Measurements from ENCODE around the gene GREB1. TPM values are rescaled to one million over a fixed set of nuclear protein-coding genes. Genes with fewer than 3 reads are reported as not detected.

Gene GREB1
- total and polyA plus RNA-seq, 8 donors, result 3.5 to 16.1 (median 5.9) TPM

DNA sequence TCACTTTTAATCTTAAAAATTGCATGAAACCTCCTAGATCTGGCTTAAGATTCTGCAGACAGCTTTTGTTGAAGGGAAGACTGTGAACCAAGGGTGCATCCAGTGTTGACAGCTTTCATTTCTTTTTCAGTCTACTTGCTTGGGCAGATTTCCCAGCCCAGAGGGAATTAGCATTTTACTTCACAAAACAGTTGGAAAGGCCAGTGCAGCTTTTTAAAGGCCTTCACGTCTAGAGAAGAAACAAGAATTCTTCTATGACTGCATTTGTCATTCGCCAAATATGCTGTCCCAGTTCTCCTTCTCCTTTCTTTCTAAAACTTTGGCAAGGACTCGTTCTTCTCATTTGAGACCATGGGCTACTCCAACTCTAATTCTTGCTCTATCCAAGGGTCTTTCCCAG, 118.7 kb downstream of the GREB1 start:
- H3K4me1 ChIP-seq, result no peaks in the 10 kb centered on the region
- H3K36me3 ChIP-seq, result no peaks in the 10 kb centered on the region
- TF ChIP-seq, protein P1, sequence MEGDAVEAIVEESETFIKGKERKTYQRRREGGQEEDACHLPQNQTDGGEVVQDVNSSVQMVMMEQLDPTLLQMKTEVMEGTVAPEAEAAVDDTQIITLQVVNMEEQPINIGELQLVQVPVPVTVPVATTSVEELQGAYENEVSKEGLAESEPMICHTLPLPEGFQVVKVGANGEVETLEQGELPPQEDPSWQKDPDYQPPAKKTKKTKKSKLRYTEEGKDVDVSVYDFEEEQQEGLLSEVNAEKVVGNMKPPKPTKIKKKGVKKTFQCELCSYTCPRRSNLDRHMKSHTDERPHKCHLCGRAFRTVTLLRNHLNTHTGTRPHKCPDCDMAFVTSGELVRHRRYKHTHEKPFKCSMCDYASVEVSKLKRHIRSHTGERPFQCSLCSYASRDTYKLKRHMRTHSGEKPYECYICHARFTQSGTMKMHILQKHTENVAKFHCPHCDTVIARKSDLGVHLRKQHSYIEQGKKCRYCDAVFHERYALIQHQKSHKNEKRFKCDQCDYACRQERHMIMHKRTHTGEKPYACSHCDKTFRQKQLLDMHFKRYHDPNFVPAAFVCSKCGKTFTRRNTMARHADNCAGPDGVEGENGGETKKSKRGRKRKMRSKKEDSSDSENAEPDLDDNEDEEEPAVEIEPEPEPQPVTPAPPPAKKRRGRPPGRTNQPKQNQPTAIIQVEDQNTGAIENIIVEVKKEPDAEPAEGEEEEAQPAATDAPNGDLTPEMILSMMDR (IDR thresholded peaks at IDR 0.05), result no peak
- H3K27ac ChIP-seq, result no peak overlapping the region
- no peaks in the 10 kb centered on the region for H3K27me3 ChIP-seq
- FAIRE-seq, result no peak
- intact Hi-C loops (cut with DNase I), result no loop called here
- DNase-seq, result no peak
- 65 to 66% methylated on average over 3 of the region's 3 CpGs for WGBS, 2 donors
- no peaks in the 10 kb centered on the region for H3K9me3 ChIP-seq
- ATAC-seq, result no peak
- no peak overlapping the region for H3K4me3 ChIP-seq

DNA sequence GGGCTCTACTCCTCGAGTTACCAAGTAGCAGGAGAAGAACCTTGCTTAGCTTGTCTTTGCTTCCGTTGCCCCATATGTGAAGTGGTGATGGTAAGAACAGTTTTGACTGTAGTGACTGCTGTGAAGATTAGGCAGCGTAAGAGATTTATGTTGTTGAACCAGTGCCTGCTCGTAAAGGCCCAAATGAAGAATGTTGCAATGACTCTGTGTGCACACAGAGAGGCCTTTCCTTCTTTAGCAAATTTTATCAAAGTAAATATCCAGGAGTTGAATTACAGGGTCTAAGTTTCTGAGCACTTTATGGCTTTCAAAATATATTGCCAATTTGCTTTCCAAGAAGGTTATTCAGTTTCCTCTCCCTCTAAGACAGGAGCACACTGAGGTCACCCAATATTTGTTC, 121.7 kb downstream of the GREB1 start:
- FAIRE-seq, result no peak

DNA sequence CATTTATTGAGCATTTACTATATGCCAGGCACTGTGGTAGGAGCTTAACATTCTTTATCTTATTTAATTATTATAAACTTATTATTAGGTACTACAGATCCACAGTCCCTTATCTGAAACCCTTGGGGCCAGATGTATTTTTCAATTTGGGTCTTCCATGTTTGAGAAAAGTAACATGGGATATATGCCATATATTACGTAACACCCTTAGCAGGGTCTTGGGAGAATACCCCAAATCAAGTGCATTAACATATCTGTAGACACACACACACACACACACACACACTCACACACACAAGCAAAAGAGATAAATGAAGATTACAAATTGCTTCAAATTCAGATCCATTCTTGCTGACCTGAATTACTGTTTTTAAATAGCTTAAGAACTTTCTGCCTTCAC, 122.4 kb downstream of the GREB1 start:
- no peaks in the 10 kb centered on the region for H3K9me3 ChIP-seq
- no peak overlapping the region for H3K4me3 ChIP-seq
- TF ChIP-seq, protein P1 (IDR thresholded peaks at IDR 0.05), result no peak
- no peaks in the 10 kb centered on the region for H3K36me3 ChIP-seq
- intact Hi-C loops (cut with DNase I), result no loop called here
- H3K4me1 ChIP-seq, result no peaks in the 10 kb centered on the region
- FAIRE-seq, result no peak
- H3K27me3 ChIP-seq, result no peaks in the 10 kb centered on the region
- ATAC-seq, result no peak
- H3K27ac ChIP-seq, result no peak overlapping the region
- DNase-seq, result no peak
- 92 to 94% methylated on average over 1 of the region's 1 CpG for WGBS, 2 donors

More for the DNA sequence above, 121.7 kb downstream of the GREB1 start:
- Histone ChIP-seq H3K4me1 (no peaks in the 10 kb centered on the region), H3K27me3 (no peaks in the 10 kb centered on the region), H3K36me3 (no peaks in the 10 kb centered on the region), H3K4me3 (no peak overlapping the region), H3K9me3 (no peaks in the 10 kb centered on the region), H3K27ac (no peak overlapping the region)
- DNase-seq (no peak), ATAC-seq (no peak)
- WGBS, 2 donors, result 77 to 82% methylated on average over 4 of the region's 4 CpGs
- TF ChIP-seq, protein P1 (IDR thresholded peaks at IDR 0.05), result no peak
- intact Hi-C loops (cut with DNase I), result no loop called here

DNA sequence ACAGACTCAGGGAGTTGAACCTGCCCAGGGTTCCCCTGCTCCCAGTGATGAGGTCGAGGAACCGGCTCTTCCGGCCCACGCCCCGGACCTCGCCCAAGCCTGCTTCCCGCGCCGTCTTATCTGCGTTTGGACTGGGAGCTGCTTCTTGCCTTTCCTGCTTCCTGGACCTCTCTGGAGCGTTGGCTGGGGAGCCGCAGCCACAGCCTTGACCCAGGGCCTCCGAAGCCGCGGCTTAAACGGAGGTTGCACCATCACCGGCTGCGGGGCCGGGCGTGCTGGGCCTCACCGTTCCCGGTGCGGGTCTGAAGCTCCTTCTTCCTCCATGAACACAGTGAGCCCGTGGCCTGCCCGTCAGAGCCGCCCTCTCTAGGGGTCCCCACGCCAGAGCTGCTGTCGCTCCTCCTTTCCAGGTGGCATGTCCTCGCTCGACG, 122.8 kb downstream of the GREB1 start:
- intact Hi-C loops (cut with DNase I), result no loop called here
- no peak overlapping the region for H3K4me3 ChIP-seq
- ATAC-seq (no peak), DNase-seq (no peak), FAIRE-seq (no peak)
- no peaks in the 10 kb centered on the region for H3K27me3 ChIP-seq
- TF ChIP-seq, protein P1 (IDR thresholded peaks at IDR 0.05), result no peak
- H3K27ac ChIP-seq, result no peak overlapping the region
- H3K4me1 ChIP-seq, result no peaks in the 10 kb centered on the region
- no peaks in the 10 kb centered on the region for H3K36me3 ChIP-seq
- 61 to 71% methylated on average over 31 of the region's 31 CpGs for WGBS, 2 donors
- no peaks in the 10 kb centered on the region for H3K9me3 ChIP-seq

DNA sequence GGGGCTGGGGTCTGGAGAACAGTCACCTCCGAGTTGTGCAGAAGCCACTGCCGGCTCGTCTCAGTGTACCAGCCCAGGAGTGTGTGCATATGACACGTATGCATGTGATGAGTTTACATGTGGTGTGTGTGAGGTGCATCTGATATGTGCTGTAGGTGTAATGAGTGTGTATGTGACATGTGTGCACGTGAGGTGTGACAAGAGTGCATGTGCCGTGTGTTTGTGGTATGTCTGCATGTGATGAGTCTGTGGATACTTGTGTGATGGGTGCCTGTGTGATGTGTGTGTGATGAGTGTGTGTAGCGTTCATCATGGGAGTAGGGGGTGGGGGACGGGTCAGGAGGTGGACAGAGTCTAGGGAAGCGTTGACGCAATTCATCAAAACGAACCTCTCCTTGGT, 123.3 kb downstream of the GREB1 start:
- H3K9me3 ChIP-seq, result no peaks in the 10 kb centered on the region
- no peaks in the 10 kb centered on the region for H3K36me3 ChIP-seq
- ATAC-seq, result no peak
- H3K4me1 ChIP-seq, result no peaks in the 10 kb centered on the region
- TF ChIP-seq, protein P1 (IDR thresholded peaks at IDR 0.05), result no peak
- H3K27me3 ChIP-seq, result no peaks in the 10 kb centered on the region
- 77 to 83% methylated on average over 11 of the region's 11 CpGs for WGBS, 2 donors
- intact Hi-C loops (cut with DNase I), result no loop called here
- no peak overlapping the region for H3K27ac ChIP-seq
- no peak for DNase-seq
- H3K4me3 ChIP-seq, result no peak overlapping the region
- no peak for FAIRE-seq
